GM10266 (cell line): ENCODE measurements around the gene CYP1A2.

ENCODE experiments used
- DNase-seq: peaks from one replicate; pipeline ENCODE4 v3.0.0; 2012; ENCODE audit errors: extremely low spot score
- CTCF ChIP-seq: IDR thresholded peaks from 2 replicates; pipeline ENCODE4 v1.5.1; 2012; ENCODE audit warnings: mild to moderate bottlenecking, low read depth; ENCODE audit not compliant: control insufficient read depth, insufficient read depth; ENCODE audit errors: missing control alignments

Gene CYP1A2

GRCh38 chr15:74767167-74768098 lies 18.8 kb downstream of the CYP1A2 start:
- no peak for DNase-seq
- no peak for TF ChIP-seq CTCF

- no peak for DNase-seq
- TF ChIP-seq CTCF: peak; percentile 6
Measured at GRCh38 chr15:74768099-74768770, 19.6 kb downstream of the CYP1A2 start.

- peak; percentile 82 for TF ChIP-seq CTCF
- peak; percentile 77 for DNase-seq
Measured at GRCh38 chr15:74768771-74769342, 20.2 kb downstream of the CYP1A2 start.

- DNase-seq: no peak
- no peak for TF ChIP-seq CTCF
Measured at GRCh38 chr15:74769463-74770025, 20.9 kb downstream of the CYP1A2 start.

- DNase-seq: no peak
- TF ChIP-seq CTCF: no peak
Measured at GRCh38 chr15:74770211-74770903, 21.7 kb downstream of the CYP1A2 start.

GRCh38 chr15:74773329-74773728 lies 24.7 kb downstream of the CYP1A2 start:
- DNase-seq: no peak
- TF ChIP-seq CTCF: no peak
